ENCODE measurements around the gene GPR84. TPM values are rescaled to one million over a fixed set of nuclear protein-coding genes. Genes with fewer than 3 reads are reported as not detected.

GPR84 gene
- total RNA-seq, 4 donors from 2014 or later = 0.38 TPM; not detected in 3

- DNase-seq = no peak
- no peaks in the 10 kb centered on the region for H3K9me3 ChIP-seq
- H3K27me3 ChIP-seq = no peaks in the 10 kb centered on the region
- intact Hi-C loops (cut with DNase I) = no loop called here
- WGBS, 2 donors = 47 to 72% methylated on average over 3 to 4 of the region's 7 CpGs
- H3K36me3 ChIP-seq = peaks cover 0 to 15% (median 4%) of the 10 kb centered on the region in 3 donors
- peaks cover 64 to 94% (median 69%) of the 10 kb centered on the region in 3 donors for H3K4me1 ChIP-seq
- H3K4me3 ChIP-seq = peak overlapping the region; percentile 67 to 83 (median 74)
- H3K27ac ChIP-seq = peak overlapping the region; percentile 84 to 97 (median 90)
- TF ChIP-seq, protein P1, sequence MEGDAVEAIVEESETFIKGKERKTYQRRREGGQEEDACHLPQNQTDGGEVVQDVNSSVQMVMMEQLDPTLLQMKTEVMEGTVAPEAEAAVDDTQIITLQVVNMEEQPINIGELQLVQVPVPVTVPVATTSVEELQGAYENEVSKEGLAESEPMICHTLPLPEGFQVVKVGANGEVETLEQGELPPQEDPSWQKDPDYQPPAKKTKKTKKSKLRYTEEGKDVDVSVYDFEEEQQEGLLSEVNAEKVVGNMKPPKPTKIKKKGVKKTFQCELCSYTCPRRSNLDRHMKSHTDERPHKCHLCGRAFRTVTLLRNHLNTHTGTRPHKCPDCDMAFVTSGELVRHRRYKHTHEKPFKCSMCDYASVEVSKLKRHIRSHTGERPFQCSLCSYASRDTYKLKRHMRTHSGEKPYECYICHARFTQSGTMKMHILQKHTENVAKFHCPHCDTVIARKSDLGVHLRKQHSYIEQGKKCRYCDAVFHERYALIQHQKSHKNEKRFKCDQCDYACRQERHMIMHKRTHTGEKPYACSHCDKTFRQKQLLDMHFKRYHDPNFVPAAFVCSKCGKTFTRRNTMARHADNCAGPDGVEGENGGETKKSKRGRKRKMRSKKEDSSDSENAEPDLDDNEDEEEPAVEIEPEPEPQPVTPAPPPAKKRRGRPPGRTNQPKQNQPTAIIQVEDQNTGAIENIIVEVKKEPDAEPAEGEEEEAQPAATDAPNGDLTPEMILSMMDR (IDR thresholded peaks at IDR 0.05) = no peak
- peak in 1 of 4 donors; percentile 19 for TF ChIP-seq POLR2A (IDR thresholded peaks at IDR 0.05)
These were observed 25.9 kb upstream of the GPR84 start for GRCh38 chr12:54390176-54390667.

GRCh38 chr12:54389607-54390175 lies 25.4 kb upstream of the GPR84 start:
- Histone ChIP-seq H3K36me3 (peaks cover 0 to 10% (median 0%) of the 10 kb centered on the region in 3 donors), H3K27me3 (no peaks in the 10 kb centered on the region), H3K4me3 (peak overlapping the region; percentile 67 to 83 (median 74)), H3K27ac (peak overlapping the region; percentile 84 to 97 (median 90)), H3K4me1 (peaks cover 66 to 99% (median 74%) of the 10 kb centered on the region in 3 donors), H3K9me3 (no peaks in the 10 kb centered on the region)
- no peak for DNase-seq
- WGBS, 2 donors = 25 to 51% methylated on average over 3 to 4 of the region's 5 CpGs
- intact Hi-C loops (cut with DNase I) = no loop called here
- TF ChIP-seq, protein P1 (IDR thresholded peaks at IDR 0.05) = no peak
- no peak for TF ChIP-seq POLR2A (IDR thresholded peaks at IDR 0.05)

DNA sequence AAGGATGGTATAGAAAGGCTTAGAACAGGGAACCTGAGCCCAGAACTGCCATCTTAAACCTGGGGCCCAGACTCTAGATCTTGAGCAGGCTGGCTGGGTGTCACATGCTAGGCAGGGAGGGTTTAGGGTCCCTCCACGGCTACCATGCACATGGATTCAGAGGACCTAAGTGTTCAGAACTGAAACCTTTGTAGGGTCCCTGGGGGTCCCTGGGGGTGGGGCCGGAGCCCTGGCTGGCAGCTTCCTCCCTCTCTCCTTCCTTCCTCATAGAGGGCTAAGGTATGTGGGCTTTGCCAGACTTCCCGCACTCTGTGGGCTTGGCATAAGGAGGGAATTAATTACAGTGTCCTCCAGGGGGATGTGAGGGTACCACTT lies 24.8 kb upstream of the GPR84 start:
- peaks cover 0 to 10% (median 0%) of the 10 kb centered on the region in 3 donors for H3K36me3 ChIP-seq
- H3K9me3 ChIP-seq = no peaks in the 10 kb centered on the region
- H3K27me3 ChIP-seq = no peaks in the 10 kb centered on the region
- H3K4me1 ChIP-seq = peaks cover 65 to 99% (median 76%) of the 10 kb centered on the region in 3 donors
- H3K4me3 ChIP-seq = peak overlapping the region in 2 of 4 donors; percentile 67 to 79
- TF ChIP-seq, protein P1 (IDR thresholded peaks at IDR 0.05) = no peak
- WGBS, 2 donors = 55 to 100% methylated on average over 1 to 3 of the region's 3 CpGs
- intact Hi-C loops (cut with DNase I) = no loop called here
- DNase-seq = no peak
- peak overlapping the region; percentile 79 to 97 (median 90) for H3K27ac ChIP-seq

GRCh38 chr12:54388237-54389133 lies 24.2 kb upstream of the GPR84 start:
- Histone ChIP-seq H3K9me3 (no peaks in the 10 kb centered on the region), H3K36me3 (peaks cover 0 to 16% (median 0%) of the 10 kb centered on the region in 3 donors), H3K4me1 (peaks cover 58 to 99% (median 76%) of the 10 kb centered on the region in 3 donors), H3K4me3 (peak overlapping the region in 1 of 4 donors; percentile 67), H3K27me3 (no peaks in the 10 kb centered on the region), H3K27ac (peak overlapping the region; percentile 79 to 97 (median 90))
- no peak for DNase-seq
- intact Hi-C loops (cut with DNase I) = no loop called here
- WGBS, 2 donors = 33 to 38% methylated on average over 3 to 4 of the region's 4 CpGs
- TF ChIP-seq, protein P1 (IDR thresholded peaks at IDR 0.05) = no peak
- TF ChIP-seq POLR2A (IDR thresholded peaks at IDR 0.05) = no peak

DNA sequence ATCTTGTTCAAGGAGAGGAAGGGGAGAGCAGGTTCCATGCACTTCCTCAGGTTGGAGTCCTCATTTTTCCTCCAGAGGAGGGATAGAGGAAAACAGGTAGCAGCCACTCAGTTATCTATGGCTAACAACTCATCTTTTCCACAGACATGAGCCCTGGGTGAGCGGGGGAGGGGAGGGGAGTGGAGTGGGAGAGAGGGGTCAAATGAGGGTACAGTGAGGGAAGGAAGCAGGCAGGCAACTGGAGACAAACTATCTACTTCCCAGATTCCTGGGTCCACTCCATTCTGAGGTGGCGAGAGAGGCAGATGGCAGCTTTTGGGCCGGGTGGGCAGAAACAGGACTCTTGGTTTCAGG lies 22.8 kb upstream of the GPR84 start:
- no peaks in the 10 kb centered on the region for H3K9me3 ChIP-seq
- H3K4me3 ChIP-seq = no peak overlapping the region
- intact Hi-C loops (cut with DNase I) = no loop called here
- H3K36me3 ChIP-seq = peaks cover 0 to 25% (median 0%) of the 10 kb centered on the region in 3 donors
- no peak for TF ChIP-seq POLR2A (IDR thresholded peaks at IDR 0.05)
- TF ChIP-seq, protein P1 (IDR thresholded peaks at IDR 0.05) = no peak
- 83 to 100% methylated on average over 2 to 3 of the region's 3 CpGs for WGBS, 2 donors
- peaks cover 52 to 99% (median 64%) of the 10 kb centered on the region in 3 donors for H3K4me1 ChIP-seq
- H3K27ac ChIP-seq = peak overlapping the region; percentile 79 to 97 (median 90)
- H3K27me3 ChIP-seq = no peaks in the 10 kb centered on the region
- no peak for DNase-seq
